H1 (cell line): ENCODE data around the gene L3MBTL3. TPM values are rescaled to one million over a fixed set of nuclear protein-coding genes. Genes with fewer than 3 reads are reported as not detected.

Experiments used
- CTCF ChIA-PET: fragments of 300-600 bp; sonication (Branson Sonifier 250); formaldehyde crosslinking; loops from one replicate; lab custom pipeline; 2021; ENCODE audit not compliant: partially characterized antibody; lab: Charles Lee
- POLR2A ChIA-PET: fragments of 300-600 bp; sonication (Branson Sonifier 250); formaldehyde crosslinking; loops from one replicate; lab custom pipeline; 2021; ENCODE audit warnings: inconsistent platforms; ENCODE audit not compliant: partially characterized antibody; lab: Charles Lee
- DNase-seq, 2 experiments: peaks; one replicate each; pipeline versions ENCODE4 v3.0.0 to v3.0.0-alpha.2; 2010 to 2022; ENCODE audit warnings: low spot score in 2 of 2, low read depth in 1 of 2, mixed read lengths in 1 of 2
- FAIRE-seq: peaks from 2 replicates; lab custom pipeline; 2011; peaks lifted over from hg19 to GRCh38; lab: Jason Lieb, UNC
- H2AFZ ChIP-seq: 2 replicates; pipeline ENCODE4 v1.8.1; 2012; ENCODE audit warnings: low read length, inconsistent platforms
- H2AK5ac ChIP-seq: 2 replicates; pipeline ENCODE4 v1.6.1; 2013; ENCODE audit warnings: low read depth, low read length
- H2BK120ac ChIP-seq: replicated peaks from 2 replicates; pipeline ENCODE3; 2013; ENCODE audit warnings: low read depth, low read length, inconsistent platforms
- H2BK12ac ChIP-seq: 2 replicates; pipeline ENCODE4 v1.6.1; 2013; ENCODE audit warnings: low read depth, low read length
- H2BK15ac ChIP-seq: 2 replicates; pipeline ENCODE4 v1.6.1; 2013; ENCODE audit warnings: low read length
- H2BK20ac ChIP-seq: 2 replicates; pipeline ENCODE4 v1.6.1; 2013; ENCODE audit warnings: low read length
- H2BK5ac ChIP-seq: 2 replicates; pipeline ENCODE4 v1.6.1; 2013; ENCODE audit warnings: low read depth, low read length
- H3K14ac ChIP-seq: 2 replicates; pipeline ENCODE4 v1.6.1; 2013; ENCODE audit warnings: inconsistent platforms; ENCODE audit not compliant: insufficient read length
- H3K18ac ChIP-seq: 2 replicates; pipeline ENCODE4 v1.6.1; 2013; ENCODE audit warnings: low read length; ENCODE audit errors: extremely low read depth
- H3K23ac ChIP-seq: 2 replicates; pipeline ENCODE4 v1.6.1; 2013; ENCODE audit warnings: inconsistent platforms; ENCODE audit not compliant: insufficient read length
- H3K23me2 ChIP-seq: 2 replicates; pipeline ENCODE4 v1.6.1; 2013; ENCODE audit warnings: low read depth, low read length
- H3K27ac ChIP-seq: 2 replicates; pipeline ENCODE4 v1.6.1; 2011; ENCODE audit warnings: low read depth, low read length, inconsistent platforms
- H3K27me3 ChIP-seq, 4 experiments: replicated peaks in 1 of 4; 1 replicate in 1 of 4; 2 replicates in 3 of 4; pipeline versions ENCODE4 v1.6.1 to v1.8.1; 2011 to 2013; ENCODE audit warnings: low read length in 3 of 4, mild to moderate bottlenecking in 3 of 4, inconsistent platforms in 2 of 4, mixed read lengths in 2 of 4, moderate library complexity in 1 of 4; ENCODE audit not compliant: control insufficient read depth in 3 of 4, insufficient read depth in 3 of 4; ENCODE audit errors: extremely low read depth in 1 of 4
- H3K36me3 ChIP-seq, 4 experiments: 2 replicates each; pipeline versions ENCODE4 v1.6.1 to v1.8.1; 2011 to 2013; ENCODE audit warnings: mild to moderate bottlenecking in 4 of 4, low read length in 3 of 4, moderate library complexity in 2 of 4, control low read depth in 1 of 4, inconsistent platforms in 1 of 4; ENCODE audit not compliant: insufficient read depth in 4 of 4, control insufficient read depth in 2 of 4
- H3K4ac ChIP-seq: replicated peaks from 2 replicates; pipeline ENCODE3; 2013; ENCODE audit warnings: low read length, low read depth, mixed read lengths, inconsistent platforms; ENCODE audit not compliant: insufficient read length
- H3K4me1 ChIP-seq, 4 experiments: replicated peaks in 1 of 4; 1 replicate in 1 of 4; 2 replicates in 3 of 4; pipeline versions ENCODE4 v1.6.1 to v1.8.1; 2011 to 2013; ENCODE audit warnings: low read length in 3 of 4, inconsistent platforms in 2 of 4, mixed read lengths in 1 of 4; ENCODE audit not compliant: insufficient read depth in 4 of 4, control insufficient read depth in 3 of 4
- H3K4me2 ChIP-seq, 2 experiments: 2 replicates each; pipeline versions ENCODE4 v1.6.1 to v1.8.1; 2011 to 2013; ENCODE audit warnings: low read depth in 2 of 2, low read length in 2 of 2, control low read depth in 1 of 2, inconsistent platforms in 1 of 2, mild to moderate bottlenecking in 1 of 2; ENCODE audit not compliant: insufficient read depth in 1 of 2
- H3K4me3 ChIP-seq, 4 experiments: fragments of 200-600, 300-600 bp in 1 of 4; sonication (generic), shearing (Covaris generic), sonication (Bioruptor Twin) in 1 of 4; 2 replicates each; pipeline versions ENCODE4 v1.5.1 to v1.8.1; 2011 to 2016; ENCODE audit warnings: low read length in 4 of 4, low read depth in 3 of 4, control low read depth in 2 of 4, inconsistent platforms in 2 of 4, mild to moderate bottlenecking in 2 of 4, mixed read lengths in 1 of 4, moderate library complexity in 1 of 4; ENCODE audit not compliant: insufficient read depth in 2 of 4; ENCODE audit errors: extremely low read depth in 1 of 4
- H3K56ac ChIP-seq: replicated peaks from 2 replicates; pipeline ENCODE3; 2013; ENCODE audit warnings: low read depth, mild to moderate bottlenecking, mixed read lengths, low read length, inconsistent platforms; ENCODE audit not compliant: insufficient read length
- H3K79me1 ChIP-seq: 2 replicates; pipeline ENCODE4 v1.6.1; 2013; ENCODE audit warnings: low read depth, low read length, control low read depth
- H3K79me2 ChIP-seq, 2 experiments: 2 replicates each; pipeline versions ENCODE4 v1.6.1 to v1.8.1; 2012 to 2013; ENCODE audit warnings: low read length in 2 of 2, mild to moderate bottlenecking in 2 of 2, inconsistent platforms in 1 of 2; ENCODE audit not compliant: insufficient read depth in 2 of 2, control insufficient read depth in 1 of 2
- H3K9ac ChIP-seq, 4 experiments: replicated peaks in 1 of 4; 1 replicate in 1 of 4; 2 replicates in 3 of 4; pipeline versions ENCODE4 v1.6.1 to v1.8.1; 2011 to 2013; ENCODE audit warnings: low read depth in 3 of 4, low read length in 3 of 4, control low read depth in 2 of 4, mild to moderate bottlenecking in 2 of 4, moderate library complexity in 2 of 4, inconsistent platforms in 1 of 4; ENCODE audit errors: extremely low read depth in 1 of 4
- H3K9me3 ChIP-seq, 2 experiments: 2 replicates each; pipeline versions ENCODE4 v1.6.1 to v1.8.1; 2012 to 2013; ENCODE audit warnings: mild to moderate bottlenecking in 2 of 2, moderate library complexity in 2 of 2, control low read depth in 1 of 2, inconsistent platforms in 1 of 2, low read depth in 1 of 2, low read length in 1 of 2, mixed read lengths in 1 of 2; ENCODE audit not compliant: insufficient read depth in 2 of 2
- H4K20me1 ChIP-seq, 2 experiments: replicated peaks in 1 of 2; 2 replicates each; pipeline versions ENCODE3 to v1.8.1; 2011 to 2013; ENCODE audit warnings: inconsistent platforms in 2 of 2, low read length in 2 of 2, mild to moderate bottlenecking in 1 of 2; ENCODE audit not compliant: insufficient read depth in 2 of 2, control insufficient read depth in 1 of 2
- H4K5ac ChIP-seq: 2 replicates; pipeline ENCODE4 v1.6.1; 2013; ENCODE audit warnings: low read length, low read depth, mixed read lengths, inconsistent platforms; ENCODE audit not compliant: insufficient read length
- H4K8ac ChIP-seq: 2 replicates; pipeline ENCODE4 v1.8.0; 2013; ENCODE audit warnings: mild to moderate bottlenecking, moderate library complexity, low read length, inconsistent platforms; ENCODE audit not compliant: insufficient read depth; ENCODE audit errors: extremely low read depth
- H4K91ac ChIP-seq: replicated peaks from 2 replicates; pipeline ENCODE3; 2013; ENCODE audit warnings: low read length, mixed read lengths, inconsistent platforms; ENCODE audit not compliant: insufficient read length
- EGR1 ChIP-seq: IDR thresholded peaks from 2 replicates; pipeline ENCODE4 v1.6.1; 2011; ENCODE audit warnings: low read depth, low read length, borderline replicate concordance
- POLR2AphosphoS5 ChIP-seq: IDR thresholded peaks from 2 replicates; pipeline ENCODE4 v1.6.1; 2011; ENCODE audit warnings: low read depth, low read length
- YY1 ChIP-seq: IDR thresholded peaks from 2 replicates; pipeline ENCODE4 v1.6.1; 2011; ENCODE audit warnings: low read depth, mild to moderate bottlenecking, low read length
- WGBS, 2 experiments: shearing (Covaris generic) in 1 of 2; methylation state at CpG; one replicate each; pipeline versions ENCODE4 v1.1.6 to v1.1.7; 2013 to 2015; ENCODE audit warnings: low lambda C conversion rate in 2 of 2, mixed read lengths in 2 of 2, inconsistent platforms in 1 of 2, low coverage in 1 of 2, missing lambda C conversion rate in 1 of 2; ENCODE audit not compliant: insufficient replicate concordance in 2 of 2, insufficient coverage in 1 of 2, insufficient read length in 1 of 2; ENCODE audit errors: extremely low coverage in 1 of 2, missing lambda C conversion rate in 1 of 2; 5-methylcytosine and 5-hydroxymethylcytosine counted together
- polyA plus RNA-seq, 7 experiments: library from polyadenylated mRNA; depleted of rRNA in 3 of 7; stranded (reverse) in 5 of 7; unstranded in 2 of 7; fragments of >200 nt in 5 of 7; fragments of 200-250 nt in 2 of 7; gene quantifications; 1 replicate in 5 of 7; 2 replicates in 1 of 7; 4 replicates in 1 of 7; pipeline versions ENCODE4 v1.2.1 to v1.2.3, GENCODE V29; 2011 to 2013; ENCODE audit warnings: missing spikeins in 2 of 7, mixed read lengths in 2 of 7
- total RNA-seq: library from RNA; stranded (reverse); fragmentation: NEBNext Ultra II Directional; extraction: Animal tissue kit (Norgen Biotek cat#: 25700); gene quantifications from 2 replicates; pipeline ENCODE4 v1.2.1, GENCODE V29; 2021

Gene L3MBTL3
- total and polyA plus RNA-seq, 2 of the 8 experiments (the other 6 are each of a cell fraction or from before 2014, with no cell fraction given) = 3.9 to 17.2 TPM

- H3K18ac ChIP-seq = no peak overlapping the region
- no peaks in the 10 kb centered on the region for H3K9me3 ChIP-seq
- H3K56ac ChIP-seq = no peak overlapping the region
- H3K36me3 ChIP-seq = no peaks in the 10 kb centered on the region
- DNase-seq (no peak), FAIRE-seq (no peak)
- H3K4me3 ChIP-seq = no peak overlapping the region
- H2BK20ac ChIP-seq = no peak overlapping the region
- no peak overlapping the region for H2AFZ ChIP-seq
- H3K23me2 ChIP-seq = peaks cover 2% of the 10 kb centered on the region; the same call in 1 of the 2 replicates
- H4K20me1 ChIP-seq = no peaks in the 10 kb centered on the region
- no peak overlapping the region for H3K27ac ChIP-seq
- no peak overlapping the region for H3K9ac ChIP-seq
- ChIA-PET CTCF (no interaction called here), POLR2A (no interaction called here)
- H3K79me2 ChIP-seq = no peaks in the 10 kb centered on the region
- 78% methylated on average over 6 of the region's 6 CpGs; no CpG with 5 or more reads in 1 of the 2 experiments for WGBS, 2 experiments
- H2BK12ac ChIP-seq = no peak overlapping the region
- no peak overlapping the region for H3K14ac ChIP-seq
- no peaks in the 10 kb centered on the region for H3K79me1 ChIP-seq
- H2BK120ac ChIP-seq = no peak overlapping the region
- no peak overlapping the region for H3K4me2 ChIP-seq
- no peaks in the 10 kb centered on the region for H3K27me3 ChIP-seq
- no peak overlapping the region for H4K5ac ChIP-seq
- no peak overlapping the region for H3K23ac ChIP-seq
- no peak overlapping the region for H2AK5ac ChIP-seq
- H3K4me1 ChIP-seq = peaks cover 0 to 10% (median 6%) of the 10 kb centered on the region in 4 experiments; a peak in 4 of 7 replicates
- H2BK5ac ChIP-seq = no peak overlapping the region
- no peak overlapping the region for H4K91ac ChIP-seq
- H2BK15ac ChIP-seq = no peak overlapping the region
- no peak overlapping the region for H3K4ac ChIP-seq
- H4K8ac ChIP-seq = no peak overlapping the region
- TF ChIP-seq POLR2AphosphoS5 (no peak), EGR1 (no peak), YY1 (no peak)
These were observed 22.0 kb upstream of the L3MBTL3 start for GRCh38 chr6:129996387-129996786.
